GM18520 (cell line): Measurements from ENCODE around the gene C3orf20.
"Not testable (repeated sequence)": the region's sequence is repeated elsewhere in the genome, so short reads cannot be mapped to it uniquely, and the experiment has no call there.

Source experiments
- ATAC-seq: cut with Tn5 transposase; IDR thresholded peaks from one replicate; pipeline ENCODE4 v1.9.1; 2021; ENCODE audit not compliant: unreplicated experiment

C3orf20 gene

GRCh38 chr3:14793858-14794234 lies 118.9 kb downstream of the C3orf20 start:
- ATAC-seq = no peak

- no peak for ATAC-seq
Observed at GRCh38 chr3:14794435-14794834, 119.5 kb downstream of the C3orf20 start.

- no peak for ATAC-seq
Observed at GRCh38 chr3:14795996-14796395, 121.1 kb downstream of the C3orf20 start.

GRCh38 chr3:14796403-14797077 lies 121.6 kb downstream of the C3orf20 start:
- no peak for ATAC-seq

- ATAC-seq = no peak
Observed at GRCh38 chr3:14797731-14798130, 122.8 kb downstream of the C3orf20 start.

GRCh38 chr3:14798231-14798630 lies 123.3 kb downstream of the C3orf20 start:
- no peak for ATAC-seq

- ATAC-seq = no peak
Observed at GRCh38 chr3:14799146-14799545, 124.2 kb downstream of the C3orf20 start.

- no peak for ATAC-seq
Observed at GRCh38 chr3:14801031-14801430, 126.1 kb downstream of the C3orf20 start.

GRCh38 chr3:14801668-14802380 lies 126.9 kb downstream of the C3orf20 start:
- ATAC-seq = no peak

GRCh38 chr3:14802381-14802731 lies 127.4 kb downstream of the C3orf20 start:
- no peak for ATAC-seq

GRCh38 chr3:14803101-14803980 lies 128.4 kb downstream of the C3orf20 start:
- no peak for ATAC-seq

GRCh38 chr3:14803981-14804834 lies 129.3 kb downstream of the C3orf20 start:
- ATAC-seq = no peak

GRCh38 chr3:14804835-14805780 lies 130.2 kb downstream of the C3orf20 start:
- ATAC-seq = no peak

- ATAC-seq = no peak
Observed at GRCh38 chr3:14805961-14806537, 131.1 kb downstream of the C3orf20 start.

GRCh38 chr3:14806641-14807263 lies 131.8 kb downstream of the C3orf20 start:
- no peak for ATAC-seq

GRCh38 chr3:14808025-14808424 lies 133.1 kb downstream of the C3orf20 start:
- no peak for ATAC-seq

GRCh38 chr3:14808502-14809266 lies 133.7 kb downstream of the C3orf20 start:
- ATAC-seq = no peak

- ATAC-seq = not testable (repeated sequence)
Observed at GRCh38 chr3:14809611-14810010, 134.7 kb downstream of the C3orf20 start.
